SK-N-SH (cell line): Measurements from ENCODE around the gene CERS6. TPM values are rescaled to one million over a fixed set of nuclear protein-coding genes. Genes with fewer than 3 reads are reported as not detected.

Experiments used
- CTCF ChIA-PET: fragments of 300-600, 350-600 bp; formaldehyde crosslinking; extraction: SDS; loops from one replicate; lab custom pipeline; 2021; lab: Yijun Ruan, JAX
- POLR2A ChIA-PET: fragments of 350-600 bp; sonication (Branson Sonifier 250); formaldehyde crosslinking; extraction: SDS; loops from one replicate; lab custom pipeline; 2020; ENCODE audit warnings: antibody characterized with exemption, inconsistent platforms; lab: Yijun Ruan, JAX
- DNase-seq: peaks from one replicate; pipeline ENCODE4 v3.0.0; 2012
- H2AFZ ChIP-seq: fragments of 200-600 bp; sonication (generic); 2 replicates; pipeline ENCODE4 v1.8.1; 2016; ENCODE audit warnings: antibody characterized with exemption, mild to moderate bottlenecking, low read depth
- H3F3A ChIP-seq: fragments of 200-600 bp; sonication (generic); replicated peaks from 2 replicates; pipeline ENCODE3; 2016; ENCODE audit warnings: antibody characterized with exemption, mild to moderate bottlenecking; ENCODE audit not compliant: insufficient read depth
- H3K27ac ChIP-seq, 2 experiments: fragments of 200-500 bp in 1 of 2; fragments of 200-600 bp in 1 of 2; sonication (Bioruptor generic) in 1 of 2; sonication (generic), shearing (Covaris generic) in 1 of 2; 2 replicates each; pipeline versions ENCODE4 v1.5.1 to v1.6.1; 2014 to 2016; ENCODE audit warnings: low read depth in 2 of 2, inconsistent platforms in 1 of 2, low read length in 1 of 2, mild to moderate bottlenecking in 1 of 2, mixed read lengths in 1 of 2
- H3K27me3 ChIP-seq: fragments of 200-600 bp; sonication (generic), shearing (Covaris generic); 2 replicates; pipeline ENCODE4 v1.6.1; 2016; ENCODE audit warnings: mixed run types; ENCODE audit not compliant: insufficient read depth
- H3K36me3 ChIP-seq, 2 experiments: fragments of 200-500 bp in 1 of 2; fragments of 200-600 bp in 1 of 2; sonication (Bioruptor generic) in 1 of 2; sonication (generic) in 1 of 2; replicated peaks in 1 of 2; 2 replicates each; pipeline versions ENCODE3 to v1.5.1; 2014 to 2016; ENCODE audit warnings: low read length in 1 of 2, mild to moderate bottlenecking in 1 of 2; ENCODE audit not compliant: insufficient read depth in 2 of 2, control insufficient read depth in 1 of 2
- H3K4me1 ChIP-seq, 2 experiments: fragments of 200-500 bp in 1 of 2; fragments of 200-600 bp in 1 of 2; sonication (Bioruptor generic) in 1 of 2; sonication (generic), shearing (Covaris generic) in 1 of 2; 2 replicates each; pipeline versions ENCODE4 v1.5.1 to v1.6.1; 2014 to 2016; ENCODE audit warnings: low read depth in 1 of 2, low read length in 1 of 2, mixed run types in 1 of 2; ENCODE audit not compliant: insufficient read depth in 2 of 2, control insufficient read depth in 1 of 2
- H3K4me2 ChIP-seq: fragments of 200-600 bp; sonication (generic), shearing (Covaris generic); 2 replicates; pipeline ENCODE4 v1.6.1; 2017; ENCODE audit warnings: mixed run types
- H3K4me3 ChIP-seq, 2 experiments: fragments of 200-500 bp in 1 of 2; fragments of 200-600 bp in 1 of 2; sonication (Bioruptor generic) in 1 of 2; sonication (generic), shearing (Covaris generic) in 1 of 2; 2 replicates each; pipeline versions ENCODE4 v1.5.1 to v1.8.1; 2014 to 2016; ENCODE audit warnings: low read depth in 2 of 2, inconsistent platforms in 1 of 2, low read length in 1 of 2, mild to moderate bottlenecking in 1 of 2, mixed read lengths in 1 of 2, moderate library complexity in 1 of 2
- H3K79me2 ChIP-seq: fragments of 200-600 bp; sonication (generic); 2 replicates; pipeline ENCODE4 v1.8.1; 2017; ENCODE audit warnings: mild to moderate bottlenecking; ENCODE audit not compliant: insufficient read depth
- H3K9ac ChIP-seq: fragments of 200-600 bp; sonication (generic); 2 replicates; pipeline ENCODE4 v1.6.1; 2017; ENCODE audit warnings: mixed run types
- H3K9me2 ChIP-seq: fragments of 200-600 bp; sonication (generic); 2 replicates; pipeline ENCODE4 v1.6.1; 2017; ENCODE audit warnings: mixed run types
- H3K9me3 ChIP-seq: fragments of 200-600 bp; sonication (generic); 2 replicates; pipeline ENCODE4 v1.6.1; 2017; ENCODE audit warnings: mixed run types, mild to moderate bottlenecking, moderate library complexity
- H4K20me1 ChIP-seq: fragments of 200-600 bp; sonication (generic); 2 replicates; pipeline ENCODE4 v1.6.1; 2017; ENCODE audit warnings: mild to moderate bottlenecking, mixed run types; ENCODE audit not compliant: insufficient read depth
- CHD2 ChIP-seq: fragments of 150-350 bp; IDR thresholded peaks from 2 replicates; pipeline ENCODE4 v1.6.1; 2018; ENCODE audit warnings: low read length; ENCODE audit not compliant: partially characterized antibody
- CTCF ChIP-seq: fragments of 200-600 bp; sonication (generic); IDR thresholded peaks from 2 replicates; pipeline ENCODE4 v1.6.1; 2017; ENCODE audit warnings: antibody characterized with exemption, mild to moderate bottlenecking, moderate library complexity
- ELF1 ChIP-seq: IDR thresholded peaks from 2 replicates; pipeline ENCODE4 v1.4.0; 2012
- EP300 ChIP-seq, 2 experiments: IDR thresholded peaks; 2 replicates each; pipeline versions ENCODE4 v1.4.0 to v1.6.1; 2012; ENCODE audit warnings: borderline replicate concordance in 1 of 2, low read depth in 1 of 2, low read length in 1 of 2
- GABPA ChIP-seq: IDR thresholded peaks from 2 replicates; pipeline ENCODE4 v1.4.0; 2012; ENCODE audit warnings: low read depth, mild to moderate bottlenecking
- JUND ChIP-seq: IDR thresholded peaks from 2 replicates; pipeline ENCODE4 v1.4.0; 2012
- MAX ChIP-seq: IDR thresholded peaks from 2 replicates; pipeline ENCODE4 v1.4.0; 2012; ENCODE audit warnings: low read depth
- NRF1 ChIP-seq: IDR thresholded peaks from 2 replicates; pipeline ENCODE4 v1.6.1; 2012; ENCODE audit warnings: low read depth, mild to moderate bottlenecking, low read length
- POLR2AphosphoS5 ChIP-seq: IDR thresholded peaks from 2 replicates; pipeline ENCODE4 v1.6.1; 2012; ENCODE audit warnings: low read depth, low read length
- RCOR1 ChIP-seq: fragments of 150-350 bp; IDR thresholded peaks from 2 replicates; pipeline ENCODE4 v1.6.1; 2017; ENCODE audit warnings: antibody characterized with exemption, low read length
- RFX5 ChIP-seq: IDR thresholded peaks from 2 replicates; pipeline ENCODE4 v1.6.1; 2012; ENCODE audit warnings: mild to moderate bottlenecking, improper control_type of control experiment, low read length
- SMC3 ChIP-seq: IDR thresholded peaks from 2 replicates; pipeline ENCODE4 v1.6.1; 2012; ENCODE audit warnings: low read depth, low read length, improper control_type of control experiment
- TCF12 ChIP-seq: IDR thresholded peaks from 2 replicates; pipeline ENCODE4 v1.4.0; 2012
- USF1 ChIP-seq: IDR thresholded peaks from 2 replicates; pipeline ENCODE4 v1.4.0; 2012; ENCODE audit warnings: low read depth, borderline replicate concordance
- WGBS: methylation state at CpG from one replicate; pipeline ENCODE4 v1.1.6; 2017; ENCODE audit warnings: low lambda C conversion rate; 5-methylcytosine and 5-hydroxymethylcytosine counted together
- polyA plus RNA-seq, 3 experiments: library from polyadenylated mRNA; depleted of rRNA; stranded (reverse); fragments of >200 nt; gene quantifications; 2 replicates each; pipeline ENCODE4 v1.2.3, GENCODE V29; 2012

Gene CERS6
- polyA plus RNA-seq, 1 of the 3 experiments (the other 2 are of a cell fraction), result 1.8 TPM

GRCh38 chr2:168731616-168732015, 275.5 kb downstream of the CERS6 start:
- DNase-seq, result no peak
- Histone ChIP-seq H3K9ac (no peak overlapping the region), H3K9me2 (no peaks in the 10 kb centered on the region), H3K36me3 (no peaks in the 10 kb centered on the region), H3F3A (no peaks in the 10 kb centered on the region), H3K9me3 (no peaks in the 10 kb centered on the region), H3K79me2 (no peaks in the 10 kb centered on the region), H3K4me1 (peaks cover 0 to 8% of the 10 kb centered on the region in 2 experiments; a peak in 2 of 4 replicates), H3K4me3 (no peak overlapping the region), H3K4me2 (no peak overlapping the region), H3K27ac (no peak overlapping the region), H4K20me1 (no peaks in the 10 kb centered on the region), H2AFZ (no peak overlapping the region), H3K27me3 (no peaks in the 10 kb centered on the region)
- WGBS, result 69% methylated on average over 3 of the region's 3 CpGs
- no peak for TF ChIP-seq SMC3
- TF ChIP-seq NRF1, result no peak
- TF ChIP-seq ELF1, result no peak
- no peak for TF ChIP-seq RFX5
- TF ChIP-seq USF1, result no peak
- no peak for TF ChIP-seq MAX
- TF ChIP-seq RCOR1, result no peak
- no peak for TF ChIP-seq POLR2AphosphoS5
- no peak for TF ChIP-seq CHD2
- TF ChIP-seq EP300 (IDR thresholded peaks at IDR 0.05; ENCODE audit: borderline replicate concordance in 1 of 2, low read depth in 1 of 2, low read length in 1 of 2), result no peak
- no peak for TF ChIP-seq JUND
- no peak for TF ChIP-seq CTCF
- CTCF ChIA-PET, result no interaction called here
- POLR2A ChIA-PET, result no interaction called here

- no peaks in the 10 kb centered on the region for H3K36me3 ChIP-seq
- no peaks in the 10 kb centered on the region for H3K9me2 ChIP-seq
- WGBS, result 73% methylated on average over 2 of the region's 2 CpGs
- no peak overlapping the region for H3K4me3 ChIP-seq
- POLR2A ChIA-PET, result no interaction called here
- no peaks in the 10 kb centered on the region for H3F3A ChIP-seq
- H3K27ac ChIP-seq, result no peak overlapping the region
- H3K4me2 ChIP-seq, result no peak overlapping the region
- no peak overlapping the region for H2AFZ ChIP-seq
- TF ChIP-seq MAX, result no peak
- no peak for TF ChIP-seq CHD2
- TF ChIP-seq USF1, result no peak
- TF ChIP-seq NRF1, result no peak
- TF ChIP-seq JUND, result no peak
- no peak for TF ChIP-seq POLR2AphosphoS5
- no peak for TF ChIP-seq GABPA
- TF ChIP-seq TCF12, result no peak
- no peak for TF ChIP-seq EP300 (IDR thresholded peaks at IDR 0.05; ENCODE audit: borderline replicate concordance in 1 of 2, low read depth in 1 of 2, low read length in 1 of 2)
- CTCF ChIA-PET, result no interaction called here
- H3K27me3 ChIP-seq, result no peaks in the 10 kb centered on the region
- H4K20me1 ChIP-seq, result no peaks in the 10 kb centered on the region
- H3K4me1 ChIP-seq, result peaks cover 0 to 11% of the 10 kb centered on the region in 2 experiments; a peak in 2 of 4 replicates
- no peaks in the 10 kb centered on the region for H3K79me2 ChIP-seq
- no peak for DNase-seq
- no peak overlapping the region for H3K9ac ChIP-seq
- H3K9me3 ChIP-seq, result no peaks in the 10 kb centered on the region
Measured at GRCh38 chr2:168732100-168732499, 276.0 kb downstream of the CERS6 start.
